Effector memory CD4-positive, alpha-beta T cell (primary cell): ENCODE measurements around the gene USP32.
A peak's percentile ranks its signal among the peaks of the same experiment; 100 is the strongest.
"Not testable (repeated sequence)": the region's sequence is repeated elsewhere in the genome, so short reads cannot be mapped to it uniquely, and the experiment has no call there.

Experiments
- DNase-seq, 3 donors: peaks; one replicate each; pipeline ENCODE4 v3.0.0-alpha.2; 2020
- H3K27ac ChIP-seq: 2 replicates; pipeline ENCODE4 v1.7.0; 2013; ENCODE audit warnings: mild to moderate bottlenecking, low read length, moderate library complexity; ENCODE audit not compliant: insufficient read depth, poor library complexity, severe bottlenecking
- H3K27me3 ChIP-seq: replicated peaks from 2 replicates; pipeline ENCODE4 v1.7.0; 2013; ENCODE audit warnings: mild to moderate bottlenecking, low read length; ENCODE audit not compliant: insufficient read depth, control insufficient read depth, poor library complexity, severe bottlenecking
- H3K36me3 ChIP-seq: 2 replicates; pipeline ENCODE4 v1.7.0; 2013; ENCODE audit warnings: mild to moderate bottlenecking, low read length, moderate library complexity; ENCODE audit not compliant: control insufficient read depth, insufficient read depth
- H3K4me1 ChIP-seq: 2 replicates; pipeline ENCODE4 v1.7.0; 2013; ENCODE audit warnings: low read length, mild to moderate bottlenecking; ENCODE audit not compliant: control insufficient read depth, insufficient read depth, poor library complexity, severe bottlenecking
- H3K4me3 ChIP-seq: 2 replicates; pipeline ENCODE4 v1.7.0; 2013; ENCODE audit warnings: low read length, low read depth, mild to moderate bottlenecking; ENCODE audit not compliant: insufficient read depth, poor library complexity, severe bottlenecking
- H3K9me3 ChIP-seq: 2 replicates; pipeline ENCODE4 v1.7.0; 2013; ENCODE audit warnings: mild to moderate bottlenecking, low read length, moderate library complexity; ENCODE audit not compliant: control insufficient read depth

USP32 gene

DNA sequence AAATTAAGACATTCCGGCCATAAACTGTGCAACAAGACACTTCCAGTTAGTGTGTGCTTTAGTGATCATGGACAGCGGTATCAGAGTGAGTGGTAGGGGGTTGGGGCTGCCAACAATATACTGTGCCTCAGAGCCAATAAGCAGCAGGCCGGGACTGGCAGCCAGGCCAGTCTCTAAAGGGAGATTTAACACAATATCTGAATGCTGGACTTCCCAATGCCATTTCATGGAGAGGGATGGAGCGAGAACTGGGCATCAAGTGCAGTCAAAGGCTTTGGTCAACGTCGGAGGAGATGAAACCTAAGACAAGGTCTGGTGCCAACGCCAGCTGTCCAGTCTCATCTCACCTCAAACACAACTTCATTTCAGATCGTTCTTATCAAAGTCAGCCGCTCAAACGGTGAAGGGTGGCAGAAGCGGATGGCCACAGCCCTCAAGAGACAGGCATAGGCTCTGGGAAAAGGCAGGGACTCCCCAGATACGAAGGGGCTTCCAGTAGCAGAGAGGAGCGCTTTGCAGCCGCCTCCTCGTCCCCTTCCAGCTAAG, 935 bp downstream of the USP32 start:
- Histone ChIP-seq H3K36me3 (no peaks in the 10 kb centered on the region), H3K4me3 (peak overlapping the region; percentile 86), H3K27ac (peak overlapping the region; percentile 85), H3K27me3 (no peaks in the 10 kb centered on the region), H3K9me3 (no peaks in the 10 kb centered on the region), H3K4me1 (peaks cover 12% of the 10 kb centered on the region)
- DNase-seq: peak in 1 of 3 donors; percentile 9

DNA sequence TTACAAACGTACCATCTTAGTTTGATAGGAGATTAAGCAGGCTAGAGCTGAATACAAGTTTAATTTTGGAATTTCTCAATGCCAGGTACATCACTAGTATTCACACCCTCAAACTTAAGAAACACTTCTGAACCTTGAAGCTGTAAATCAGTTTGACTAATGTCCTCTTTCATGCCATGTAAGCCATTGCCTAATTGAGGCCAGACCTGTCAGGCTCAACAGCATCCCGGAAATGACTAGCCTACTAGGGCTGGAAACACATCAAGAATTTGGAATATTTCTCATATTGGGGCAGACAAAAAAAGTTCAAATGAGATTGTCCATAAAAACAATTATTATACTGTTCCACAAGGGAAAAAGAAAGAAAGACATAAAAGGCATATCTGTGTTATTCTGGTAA, 1.7 kb downstream of the USP32 start:
- DNase-seq: no peak
- H3K27me3 ChIP-seq: no peaks in the 10 kb centered on the region
- peaks cover 12% of the 10 kb centered on the region for H3K4me1 ChIP-seq
- H3K27ac ChIP-seq: no peak overlapping the region
- no peaks in the 10 kb centered on the region for H3K9me3 ChIP-seq
- no peaks in the 10 kb centered on the region for H3K36me3 ChIP-seq
- no peak overlapping the region for H3K4me3 ChIP-seq

DNA sequence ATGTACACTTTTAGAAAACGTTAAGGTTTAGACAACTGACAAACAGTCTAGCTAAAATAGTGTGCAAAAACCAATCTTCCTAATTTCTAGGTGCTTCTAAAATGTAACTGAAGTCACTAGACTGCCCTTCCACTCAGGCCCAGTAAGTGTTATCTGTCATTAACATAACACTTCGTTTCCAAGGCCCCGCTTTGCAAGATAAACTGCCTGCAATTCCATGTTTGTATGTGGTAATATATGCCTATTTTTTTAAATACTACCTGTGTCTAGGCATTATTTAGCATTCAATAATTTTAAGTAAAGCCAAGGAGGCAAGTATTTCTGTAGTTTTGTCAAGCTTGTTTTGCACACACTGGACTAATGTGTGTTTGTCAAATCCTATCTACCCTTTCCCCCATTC, 3.2 kb downstream of the USP32 start:
- no peak overlapping the region for H3K27ac ChIP-seq
- no peaks in the 10 kb centered on the region for H3K9me3 ChIP-seq
- H3K4me3 ChIP-seq: no peak overlapping the region
- H3K36me3 ChIP-seq: no peaks in the 10 kb centered on the region
- peaks cover 12% of the 10 kb centered on the region for H3K4me1 ChIP-seq
- no peak for DNase-seq
- H3K27me3 ChIP-seq: no peaks in the 10 kb centered on the region

DNA sequence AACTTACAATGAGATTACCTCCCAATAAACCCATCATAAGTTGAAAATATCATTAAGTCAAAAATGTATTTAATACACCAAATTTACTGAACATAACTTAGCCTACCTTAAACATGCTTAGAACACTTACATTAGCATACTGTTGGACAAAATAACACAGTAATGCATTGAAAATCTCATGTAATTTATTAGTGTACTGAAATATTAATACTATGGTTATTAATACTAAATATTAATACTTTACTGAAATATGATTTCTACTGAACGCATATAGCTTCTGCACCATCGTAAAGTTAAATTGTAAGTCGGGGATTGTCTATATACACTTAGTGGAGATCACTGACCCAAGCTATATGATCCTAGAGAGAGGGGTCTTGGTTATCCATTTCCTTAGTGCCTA, 4.3 kb downstream of the USP32 start:
- no peak for DNase-seq
- Histone ChIP-seq H3K36me3 (no peaks in the 10 kb centered on the region), H3K27ac (no peak overlapping the region), H3K27me3 (no peaks in the 10 kb centered on the region), H3K4me3 (no peak overlapping the region), H3K4me1 (peaks cover 9% of the 10 kb centered on the region), H3K9me3 (no peaks in the 10 kb centered on the region)

DNA sequence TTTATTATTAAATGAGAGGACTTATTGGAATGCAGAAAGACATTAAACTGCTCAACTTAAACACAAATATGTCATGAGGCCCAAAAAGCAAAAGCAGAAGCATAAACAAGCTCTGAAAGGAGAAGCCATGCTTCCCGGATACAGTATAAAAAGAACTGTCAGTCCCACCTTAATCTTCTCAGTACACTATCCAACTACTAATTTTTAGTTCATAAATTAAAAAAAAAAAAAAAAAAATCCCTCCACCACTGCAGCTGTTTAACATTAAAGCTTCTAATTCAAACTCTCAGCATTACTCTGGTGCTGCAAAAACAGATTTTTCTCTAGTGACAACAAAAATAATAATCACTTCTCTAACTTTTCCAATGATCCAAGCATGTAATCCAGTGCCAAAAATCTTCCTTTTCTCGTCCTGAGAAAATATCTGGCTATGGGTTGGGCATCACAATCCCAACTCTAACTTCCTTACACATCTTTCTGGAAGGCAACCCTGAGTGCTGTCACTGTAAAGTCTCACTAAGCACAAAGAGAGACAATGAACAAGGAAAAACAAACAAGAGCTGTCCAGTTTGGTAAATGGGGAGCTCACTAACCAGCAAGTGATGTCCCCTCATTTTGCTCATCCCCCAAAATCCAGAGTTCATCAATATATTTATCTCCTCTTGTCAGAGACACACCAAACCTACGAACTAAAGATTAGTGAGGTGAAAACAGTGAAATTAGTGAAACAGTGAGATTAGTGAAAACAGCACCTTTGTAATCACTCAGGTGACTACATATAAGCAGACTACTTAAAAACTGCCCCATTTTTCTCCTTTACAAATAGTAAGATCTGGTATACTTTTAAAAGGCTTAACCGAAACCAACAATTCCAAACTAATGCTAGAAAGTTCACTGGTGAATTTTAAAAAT, 5.5 kb downstream of the USP32 start:
- peaks cover 9% of the 10 kb centered on the region for H3K4me1 ChIP-seq
- H3K9me3 ChIP-seq: no peaks in the 10 kb centered on the region
- no peaks in the 10 kb centered on the region for H3K36me3 ChIP-seq
- H3K27ac ChIP-seq: no peak overlapping the region
- no peak for DNase-seq
- H3K27me3 ChIP-seq: no peaks in the 10 kb centered on the region
- H3K4me3 ChIP-seq: no peak overlapping the region

DNA sequence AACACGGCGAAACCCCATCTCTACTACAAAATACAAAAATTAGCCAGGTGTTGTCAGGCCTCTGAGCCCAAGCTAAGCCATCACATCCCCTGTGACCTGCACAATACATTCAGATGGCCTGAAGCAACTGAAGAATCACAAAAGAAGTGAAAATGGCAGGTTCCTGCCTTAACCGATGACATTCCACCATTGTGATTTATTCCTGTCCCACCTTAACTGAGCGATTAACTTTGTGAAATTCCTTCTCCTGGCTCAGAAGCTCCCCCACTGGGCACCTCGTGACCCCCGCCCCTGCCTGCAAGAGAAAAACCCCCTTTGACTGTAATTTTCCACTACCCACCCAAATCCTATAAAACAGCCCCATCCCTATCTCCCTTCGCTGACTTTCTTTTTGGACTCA, 7.0 kb downstream of the USP32 start:
- not testable (repeated sequence) for H3K9me3 ChIP-seq, H3K4me1 ChIP-seq, H3K36me3 ChIP-seq, DNase-seq, H3K27ac ChIP-seq, H3K4me3 ChIP-seq, H3K27me3 ChIP-seq

GRCh38 chr17:60383379-60383778, 8.6 kb downstream of the USP32 start:
- no peaks in the 10 kb centered on the region for H3K27me3 ChIP-seq
- no peaks in the 10 kb centered on the region for H3K4me1 ChIP-seq
- no peak overlapping the region for H3K27ac ChIP-seq
- H3K4me3 ChIP-seq: no peak overlapping the region
- H3K36me3 ChIP-seq: no peaks in the 10 kb centered on the region
- DNase-seq: no peak
- no peaks in the 10 kb centered on the region for H3K9me3 ChIP-seq

- H3K4me3 ChIP-seq: no peak overlapping the region
- no peak for DNase-seq
- no peaks in the 10 kb centered on the region for H3K27me3 ChIP-seq
Observed at GRCh38 chr17:60381958-60382357, 10.0 kb downstream of the USP32 start.

DNA sequence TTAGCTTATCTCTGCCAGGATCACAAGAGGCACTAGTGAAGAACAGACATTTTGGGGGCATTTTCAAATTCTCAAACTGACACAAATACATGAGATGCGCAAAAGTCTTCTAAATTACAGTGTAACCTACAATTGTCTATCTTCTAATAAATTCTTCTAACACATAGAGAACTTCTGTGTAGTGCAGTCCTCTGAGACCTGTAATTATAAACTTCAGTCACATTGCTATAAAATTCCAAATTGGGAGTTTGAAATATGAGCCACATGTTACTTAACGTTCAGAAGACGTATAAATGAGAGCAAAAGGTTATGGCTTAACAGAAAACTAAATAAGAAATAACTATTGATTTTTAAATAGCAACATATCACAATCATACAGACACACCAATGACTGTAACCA, 12.5 kb downstream of the USP32 start:
- not testable (repeated sequence) for DNase-seq, H3K4me3 ChIP-seq, H3K9me3 ChIP-seq, H3K27ac ChIP-seq, H3K36me3 ChIP-seq, H3K27me3 ChIP-seq, H3K4me1 ChIP-seq

More at GRCh38 chr17:60381958-60382357, 10.0 kb downstream of the USP32 start:
- Histone ChIP-seq H3K9me3 (no peaks in the 10 kb centered on the region), H3K36me3 (no peaks in the 10 kb centered on the region), H3K27ac (no peak overlapping the region), H3K4me1 (no peaks in the 10 kb centered on the region)

DNA sequence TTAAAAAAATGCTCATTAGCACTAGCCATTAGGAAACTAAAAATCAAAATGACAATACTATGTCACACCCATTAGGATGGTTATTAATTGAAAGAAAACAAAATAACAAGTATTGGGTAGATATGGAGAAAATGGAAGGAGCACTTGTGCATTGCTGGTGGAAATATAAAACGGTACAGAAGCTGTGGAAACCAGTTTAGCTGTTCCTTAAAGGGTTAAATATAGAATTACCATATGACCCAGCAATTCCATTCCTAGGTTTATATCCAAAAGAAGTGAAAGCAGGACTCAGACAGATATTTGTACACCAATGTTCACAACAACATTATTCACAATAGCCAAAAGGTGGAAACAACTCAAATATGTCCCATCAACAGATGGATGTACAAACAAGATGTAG, 13.7 kb downstream of the USP32 start:
- H3K27ac ChIP-seq, DNase-seq, H3K9me3 ChIP-seq, H3K36me3 ChIP-seq, H3K4me1 ChIP-seq, H3K4me3 ChIP-seq, H3K27me3 ChIP-seq: not testable (repeated sequence)
